Gastroesophageal sphincter (tissue), 3 donors: ENCODE measurements around the gene PRTG.

Experiments used
- CTCF ChIP-seq, 4 experiments: fragments of 200-600 bp in 2 of 4; fragments of 450-650 bp in 2 of 4; sonication (generic) in 1 of 4; IDR thresholded peaks; one replicate each; pipeline ENCODE4 v1.5.1; 2017 to 2019; ENCODE audit warnings: antibody characterized with exemption in 4 of 4, mild to moderate bottlenecking in 2 of 4, moderate library complexity in 2 of 4
- POLR2A ChIP-seq, 2 donors: fragments of 450-650 bp; IDR thresholded peaks; one replicate each; pipeline ENCODE4 v1.6.1; 2017; ENCODE audit warnings: antibody characterized with exemption in 2 of 2, mild to moderate bottlenecking in 2 of 2, moderate library complexity in 1 of 2
- POLR2AphosphoS5 ChIP-seq: sonication (generic); formaldehyde crosslinking; IDR thresholded peaks from one replicate; pipeline ENCODE4 v1.6.1; 2017; ENCODE audit warnings: antibody characterized with exemption

GRCh38 chr15:55742927-55743728 is at the start of gene PRTG:
- TF ChIP-seq CTCF (IDR thresholded peaks at IDR 0.05): peak in 1 of 4 experiments; percentile 10
- TF ChIP-seq POLR2AphosphoS5: no peak
- TF ChIP-seq POLR2A (IDR thresholded peaks at IDR 0.05): no peak
